Vagina (tissue), 2 donors: ENCODE measurements around the gene OPRD1. TPM values are rescaled to one million over a fixed set of nuclear protein-coding genes. Genes with fewer than 3 reads are reported as not detected.

Experiments used
- DNase-seq, 2 donors: peaks; one replicate each; pipeline ENCODE4 v3.0.0-alpha.2; 2017; ENCODE audit errors: extremely low spot score in 2 of 2
- H3K27ac ChIP-seq: fragments of 200-600 bp; sonication (generic); one replicate; pipeline ENCODE4 v1.5.1; 2019
- H3K27me3 ChIP-seq: fragments of 200-600 bp; sonication (generic); one replicate; pipeline ENCODE4 v1.5.1; 2019
- H3K36me3 ChIP-seq, 2 donors: fragments of 200-600 bp; sonication (generic); one replicate each; pipeline ENCODE4 v1.5.1; 2017 to 2019
- H3K4me1 ChIP-seq: fragments of 200-600 bp; sonication (generic); one replicate; pipeline ENCODE4 v1.5.1; 2019
- H3K4me3 ChIP-seq, 2 donors: fragments of 200-600 bp; sonication (generic); 1 replicate in 1 of 2; 2 replicates in 1 of 2; pipeline ENCODE4 v1.5.1; 2016 to 2019
- H3K9me3 ChIP-seq: fragments of 200-600 bp; sonication (generic); one replicate; pipeline ENCODE4 v1.5.1; 2019
- POLR2A ChIP-seq, 2 donors: fragments of 450-650 bp; IDR thresholded peaks; one replicate each; pipeline ENCODE4 v1.6.1; 2017; ENCODE audit warnings: antibody characterized with exemption in 2 of 2, mild to moderate bottlenecking in 2 of 2, moderate library complexity in 2 of 2
- POLR2AphosphoS5 ChIP-seq, 2 donors: sonication (generic); formaldehyde crosslinking; IDR thresholded peaks; one replicate each; pipeline ENCODE4 v1.9.0; 2017; ENCODE audit warnings: antibody characterized with exemption in 2 of 2, mild to moderate bottlenecking in 2 of 2, low read depth in 1 of 2; ENCODE audit not compliant: insufficient read depth in 1 of 2
- intact Hi-C: fragments of 100-400 bp; cut with DNase I; formaldehyde crosslinking; loops from one replicate; pipeline ENCODE4 v1.15.1; 2023
- total RNA-seq: library from RNA; depleted of rRNA; stranded (reverse); fragments of >200 nt; gene quantifications from one replicate; pipeline ENCODE4 v1.2.3, GENCODE V29; 2016
- TF ChIP-seq, protein P1 (sequence below), 3 experiments: fragments of 450-650 bp in 2 of 3; fragments of 200-600 bp in 1 of 3; sonication (generic) in 1 of 3; IDR thresholded peaks; one replicate each; pipeline ENCODE4 v1.5.1; 2017 to 2019; ENCODE audit warnings: antibody characterized with exemption in 3 of 3, mild to moderate bottlenecking in 2 of 3, moderate library complexity in 2 of 3

OPRD1 gene
- total RNA-seq, 1 donor from 2014 or later, result 2.2 TPM

GRCh38 chr1:28888915-28889314, 76.9 kb downstream of the OPRD1 start:
- peaks cover 43% of the 10 kb centered on the region for H3K4me1 ChIP-seq
- TF ChIP-seq POLR2A (IDR thresholded peaks at IDR 0.05) (no peak), POLR2AphosphoS5 (IDR thresholded peaks at IDR 0.05; ENCODE audit: insufficient read depth in 1 of 2, low read depth in 1 of 2) (no peak)
- TF ChIP-seq, protein P1, sequence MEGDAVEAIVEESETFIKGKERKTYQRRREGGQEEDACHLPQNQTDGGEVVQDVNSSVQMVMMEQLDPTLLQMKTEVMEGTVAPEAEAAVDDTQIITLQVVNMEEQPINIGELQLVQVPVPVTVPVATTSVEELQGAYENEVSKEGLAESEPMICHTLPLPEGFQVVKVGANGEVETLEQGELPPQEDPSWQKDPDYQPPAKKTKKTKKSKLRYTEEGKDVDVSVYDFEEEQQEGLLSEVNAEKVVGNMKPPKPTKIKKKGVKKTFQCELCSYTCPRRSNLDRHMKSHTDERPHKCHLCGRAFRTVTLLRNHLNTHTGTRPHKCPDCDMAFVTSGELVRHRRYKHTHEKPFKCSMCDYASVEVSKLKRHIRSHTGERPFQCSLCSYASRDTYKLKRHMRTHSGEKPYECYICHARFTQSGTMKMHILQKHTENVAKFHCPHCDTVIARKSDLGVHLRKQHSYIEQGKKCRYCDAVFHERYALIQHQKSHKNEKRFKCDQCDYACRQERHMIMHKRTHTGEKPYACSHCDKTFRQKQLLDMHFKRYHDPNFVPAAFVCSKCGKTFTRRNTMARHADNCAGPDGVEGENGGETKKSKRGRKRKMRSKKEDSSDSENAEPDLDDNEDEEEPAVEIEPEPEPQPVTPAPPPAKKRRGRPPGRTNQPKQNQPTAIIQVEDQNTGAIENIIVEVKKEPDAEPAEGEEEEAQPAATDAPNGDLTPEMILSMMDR (IDR thresholded peaks at IDR 0.05), result no peak
- H3K36me3 ChIP-seq, result no peaks in the 10 kb centered on the region
- H3K27ac ChIP-seq, result no peak overlapping the region
- no peak overlapping the region for H3K4me3 ChIP-seq
- H3K27me3 ChIP-seq, result no peaks in the 10 kb centered on the region
- no peak for DNase-seq
- no peaks in the 10 kb centered on the region for H3K9me3 ChIP-seq
- intact Hi-C loops, result loop anchor here (5.0 to 10.0 kb wide), 2 partner anchors 236 to 293 kb away; partner anchors contain the start of genes SRSF4 and TMEM200B

GRCh38 chr1:28889357-28889756, 77.4 kb downstream of the OPRD1 start:
- TF ChIP-seq POLR2AphosphoS5 (IDR thresholded peaks at IDR 0.05; ENCODE audit: insufficient read depth in 1 of 2, low read depth in 1 of 2) (no peak), POLR2A (IDR thresholded peaks at IDR 0.05) (no peak)
- TF ChIP-seq, protein P1 (IDR thresholded peaks at IDR 0.05), result no peak
- Histone ChIP-seq H3K27ac (no peak overlapping the region), H3K4me3 (no peak overlapping the region), H3K4me1 (peaks cover 39% of the 10 kb centered on the region), H3K27me3 (no peaks in the 10 kb centered on the region), H3K9me3 (no peaks in the 10 kb centered on the region), H3K36me3 (no peaks in the 10 kb centered on the region)
- no peak for DNase-seq
- intact Hi-C loops, result loop anchor here (5.0 to 10.0 kb wide), 2 partner anchors 235 to 293 kb away; partner anchors contain the start of genes SRSF4 and TMEM200B

DNA sequence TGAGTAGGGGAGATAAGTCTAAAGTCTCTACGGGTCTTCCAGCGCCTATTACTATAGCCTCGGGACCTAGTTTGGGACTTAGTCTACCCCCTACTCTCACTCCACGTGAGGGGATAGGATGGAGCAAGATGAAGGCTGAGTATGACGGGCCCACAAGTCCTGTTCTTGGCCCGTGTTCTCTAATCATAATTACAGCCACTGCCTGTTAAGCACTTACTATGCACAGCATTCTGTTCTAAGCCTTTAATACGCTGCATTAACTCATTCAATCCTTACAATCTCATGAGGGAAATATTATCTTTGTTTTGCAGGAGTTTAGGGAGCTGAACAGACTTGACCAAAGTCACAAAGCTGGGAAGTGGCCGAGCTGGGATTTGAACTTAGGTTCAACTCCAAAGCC, 78.5 kb downstream of the OPRD1 start:
- H3K27ac ChIP-seq, result no peak overlapping the region
- intact Hi-C loops, result no loop called here

GRCh38 chr1:28890836-28891235, 78.9 kb downstream of the OPRD1 start:
- H3K36me3 ChIP-seq, result no peaks in the 10 kb centered on the region
- no peak for DNase-seq
- no peaks in the 10 kb centered on the region for H3K27me3 ChIP-seq
- no peak overlapping the region for H3K4me3 ChIP-seq
- TF ChIP-seq POLR2AphosphoS5 (IDR thresholded peaks at IDR 0.05; ENCODE audit: insufficient read depth in 1 of 2, low read depth in 1 of 2) (no peak), POLR2A (IDR thresholded peaks at IDR 0.05) (no peak)
- H3K4me1 ChIP-seq, result peaks cover 27% of the 10 kb centered on the region
- intact Hi-C loops, result no loop called here
- H3K9me3 ChIP-seq, result no peaks in the 10 kb centered on the region
- H3K27ac ChIP-seq, result no peak overlapping the region

More for the DNA sequence above, 78.5 kb downstream of the OPRD1 start:
- Histone ChIP-seq H3K4me3 (no peak overlapping the region), H3K27me3 (no peaks in the 10 kb centered on the region), H3K36me3 (no peaks in the 10 kb centered on the region), H3K9me3 (no peaks in the 10 kb centered on the region), H3K4me1 (peaks cover 28% of the 10 kb centered on the region)
- TF ChIP-seq POLR2A (IDR thresholded peaks at IDR 0.05) (no peak), POLR2AphosphoS5 (IDR thresholded peaks at IDR 0.05; ENCODE audit: insufficient read depth in 1 of 2, low read depth in 1 of 2) (no peak)
- TF ChIP-seq, protein P1 (IDR thresholded peaks at IDR 0.05), result no peak
- DNase-seq, result no peak

DNA sequence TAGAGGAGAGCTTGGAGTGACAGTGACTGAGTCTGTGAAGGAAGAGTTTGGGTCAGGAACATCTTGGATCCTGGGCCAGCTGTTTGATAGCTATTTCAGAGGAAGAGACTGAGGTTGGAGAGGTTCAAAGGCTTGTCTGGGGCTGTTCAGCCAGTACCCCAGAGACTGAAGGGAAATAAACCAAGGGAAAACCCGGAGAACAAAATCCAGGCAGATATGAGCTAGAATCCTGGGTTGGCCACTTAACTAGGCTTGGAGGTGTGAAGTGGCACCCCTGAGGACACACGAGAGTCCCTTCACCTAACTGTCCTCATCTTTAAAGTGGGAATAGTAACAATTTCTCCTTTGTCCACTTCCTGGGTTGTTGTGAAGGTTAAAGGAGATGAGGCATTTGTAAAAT, 79.3 kb downstream of the OPRD1 start:
- peaks cover 25% of the 10 kb centered on the region for H3K4me1 ChIP-seq
- H3K4me3 ChIP-seq, result no peak overlapping the region
- TF ChIP-seq POLR2A (IDR thresholded peaks at IDR 0.05), result no peak
- TF ChIP-seq POLR2AphosphoS5 (IDR thresholded peaks at IDR 0.05; ENCODE audit: insufficient read depth in 1 of 2, low read depth in 1 of 2), result no peak
- TF ChIP-seq, protein P1 (IDR thresholded peaks at IDR 0.05), result no peak
- H3K9me3 ChIP-seq, result no peaks in the 10 kb centered on the region
- no peak for DNase-seq
- intact Hi-C loops, result no loop called here
- no peaks in the 10 kb centered on the region for H3K36me3 ChIP-seq
- no peak overlapping the region for H3K27ac ChIP-seq
- H3K27me3 ChIP-seq, result no peaks in the 10 kb centered on the region
